GM12878 (cell line): ENCODE results near the gene DOCK9. TPM values are rescaled to one million over a fixed set of nuclear protein-coding genes. Genes with fewer than 3 reads are reported as not detected.

ENCODE experiments used
- ATAC-seq: fragments of 200-7000 bp; cut with Tn5 transposase; 3 replicates; pipeline ENCODE4 v1.9.1; 2020; ENCODE audit warnings: mild to moderate bottlenecking, moderate library complexity
- BruUV-seq: library from RNA; stranded (reverse); fragments of 400-500 nt; replicated peaks from 2 replicates; lab custom pipeline; 2021; lab: Mats Ljungman, UMichigan
- CTCF ChIA-PET: fragments of 300-600 bp; sonication (Branson Sonifier 250); formaldehyde crosslinking; extraction: SDS; loops from one replicate; lab custom pipeline; 2021; ENCODE audit warnings: inconsistent platforms; lab: Yijun Ruan, JAX
- POLR2A ChIA-PET: fragments of 350-600 bp; formaldehyde crosslinking; extraction: SDS; loops from one replicate; lab custom pipeline; 2021; ENCODE audit warnings: inconsistent platforms; lab: Charles Lee
- RAD21 ChIA-PET: fragments of 300-600 bp; sonication (Branson Sonifier 250); formaldehyde crosslinking; loops from one replicate; lab custom pipeline; 2023; ENCODE audit warnings: antibody characterized with exemption; ENCODE audit not compliant: unreplicated experiment; lab: Charles Lee
- SMC1A ChIA-PET: fragments of 300-600 bp; sonication (Branson Sonifier 250); formaldehyde crosslinking; loops from one replicate; lab custom pipeline; 2023; ENCODE audit not compliant: unreplicated experiment, uncharacterized antibody; lab: Charles Lee
- DNase-seq: peaks from one replicate; pipeline ENCODE4 v3.0.0-alpha.2; 2011; ENCODE audit warnings: low read depth, low spot score
- FAIRE-seq: peaks from 3 replicates; lab custom pipeline; 2011; peaks lifted over from hg19 to GRCh38; lab: Jason Lieb, UNC
- H2AFZ ChIP-seq: 2 replicates; pipeline ENCODE4 v1.6.0; 2011; ENCODE audit warnings: low read depth, low read length, control low read depth; ENCODE audit not compliant: control insufficient read depth
- H3K27ac ChIP-seq: 2 replicates; pipeline ENCODE4 v1.5.1; 2011; ENCODE audit warnings: control low read depth; ENCODE audit not compliant: control insufficient read depth, insufficient read depth
- H3K27me3 ChIP-seq, 2 experiments: replicated peaks in 1 of 2; 2 replicates each; pipeline versions ENCODE4 v1.6.0 to v1.6.1; 2011; ENCODE audit warnings: low read length in 1 of 2; ENCODE audit not compliant: control insufficient read depth in 2 of 2, insufficient read depth in 2 of 2
- H3K36me3 ChIP-seq, 2 experiments: 2 replicates each; pipeline ENCODE4 v1.5.1; 2011; ENCODE audit warnings: low read length in 1 of 2; ENCODE audit not compliant: control insufficient read depth in 2 of 2, insufficient read depth in 2 of 2
- H3K4me1 ChIP-seq: 2 replicates; pipeline ENCODE4 v1.6.1; 2011; ENCODE audit warnings: mild to moderate bottlenecking, low read length, moderate library complexity, mixed read lengths; ENCODE audit not compliant: control insufficient read depth, insufficient read depth
- H3K4me2 ChIP-seq: 2 replicates; pipeline ENCODE4 v1.6.0; 2011; ENCODE audit warnings: control low read depth; ENCODE audit not compliant: control insufficient read depth, insufficient read depth
- H3K4me3 ChIP-seq: fragments of 200-600 bp; sonication (generic); 2 replicates; pipeline ENCODE4 v1.5.1; 2016
- H3K79me2 ChIP-seq: 2 replicates; pipeline ENCODE4 v1.6.0; 2011; ENCODE audit warnings: low read length; ENCODE audit not compliant: control insufficient read depth, insufficient read depth
- H3K9ac ChIP-seq: 2 replicates; pipeline ENCODE4 v1.8.0; 2011; ENCODE audit warnings: low read length, control low read depth, mixed read lengths; ENCODE audit not compliant: control insufficient read depth, insufficient read depth
- H3K9me3 ChIP-seq: replicated peaks from 3 replicates; pipeline ENCODE4 v1.5.1; 2011; ENCODE audit warnings: mild to moderate bottlenecking, low read length; ENCODE audit not compliant: control insufficient read depth, insufficient read depth
- H4K20me1 ChIP-seq: 2 replicates; pipeline ENCODE4 v1.6.0; 2011; ENCODE audit not compliant: control insufficient read depth, insufficient read depth
- HDAC2 ChIP-seq: fragments of 200-600 bp; sonication (generic); IDR thresholded peaks from 2 replicates; pipeline ENCODE4 v1.6.1; 2017
- PAX8 ChIP-seq: fragments of 450-650 bp; IDR thresholded peaks from 2 replicates; pipeline ENCODE4 v1.6.1; 2017; ENCODE audit warnings: mild to moderate bottlenecking, moderate library complexity
- RBBP5 ChIP-seq: fragments of 200-600 bp; sonication (generic); conservative IDR thresholded peaks from 2 replicates; pipeline ENCODE4 v1.6.1; 2016
- SREBF2 ChIP-seq: IDR thresholded peaks from 2 replicates; pipeline ENCODE4 v1.6.1; 2012; ENCODE audit warnings: mild to moderate bottlenecking, low read length
- WGBS: methylation state at CpG from one replicate; pipeline ENCODE4 v1.1.6; 2016; ENCODE audit warnings: low lambda C conversion rate; ENCODE audit not compliant: insufficient replicate concordance, insufficient coverage; ENCODE audit errors: missing lambda C conversion rate; 5-methylcytosine and 5-hydroxymethylcytosine counted together
- in situ Hi-C: fragments of 300-500 bp; cut with MboI; formaldehyde crosslinking; loops from 9 replicates; pipeline ENCODE4 v1.14.3; 2018; ENCODE audit warnings: mixed read lengths
- intact Hi-C: fragments of 100-400 bp; cut with micrococcal nuclease; formaldehyde crosslinking; loops from one replicate; pipeline ENCODE4 v1.14.2; 2022; ENCODE audit not compliant: unreplicated experiment
- polyA plus RNA-seq, 11 experiments: library from polyadenylated mRNA; depleted of rRNA in 4 of 11; unstranded in 6 of 11; stranded (reverse) in 5 of 11; fragments of >200 nt; fragmentation: Nextera tagmentation in 4 of 11; fragmentation: Illumina TruSeq in 1 of 11; extraction: Ambion mirVana in 4 of 11; extraction: Trizol in 1 of 11; gene quantifications; 1 replicate in 1 of 11; 2 replicates in 10 of 11; pipeline versions ENCODE4 v1.2.1 to v1.2.3, GENCODE V29; 2011 to 2016; ENCODE audit warnings: inconsistent platforms in 2 of 11, missing spikeins in 2 of 11, low read depth in 1 of 11
- total RNA-seq, 4 experiments: library from RNA; depleted of rRNA in 3 of 4; stranded (reverse); fragments of >200 nt in 3 of 4; fragmentation: Illumina TruSeq in 1 of 4; extraction: Trizol in 1 of 4; gene quantifications; 2 replicates each; pipeline versions ENCODE4 v1.2.1 to v1.2.3, GENCODE V29; 2013 to 2021
- TF ChIP-seq, protein P1 (sequence below): fragments of 450-650 bp; IDR thresholded peaks from 2 replicates; pipeline ENCODE4 v1.6.1; 2018; ENCODE audit warnings: mild to moderate bottlenecking, low read depth, moderate library complexity; ENCODE audit not compliant: partially characterized antibody
- TF ChIP-seq, protein P2 (sequence below): fragments of 150-350 bp; IDR thresholded peaks from 2 replicates; pipeline ENCODE4 v1.6.1; 2014; ENCODE audit warnings: mild to moderate bottlenecking, low read depth, low read length

The DOCK9 gene
- total and polyA plus RNA-seq, 10 of the 15 experiments (the other 5 are each of a cell fraction or from before 2014, with no cell fraction given), result 0.09 to 2.9 (median 0.74) TPM

DNA sequence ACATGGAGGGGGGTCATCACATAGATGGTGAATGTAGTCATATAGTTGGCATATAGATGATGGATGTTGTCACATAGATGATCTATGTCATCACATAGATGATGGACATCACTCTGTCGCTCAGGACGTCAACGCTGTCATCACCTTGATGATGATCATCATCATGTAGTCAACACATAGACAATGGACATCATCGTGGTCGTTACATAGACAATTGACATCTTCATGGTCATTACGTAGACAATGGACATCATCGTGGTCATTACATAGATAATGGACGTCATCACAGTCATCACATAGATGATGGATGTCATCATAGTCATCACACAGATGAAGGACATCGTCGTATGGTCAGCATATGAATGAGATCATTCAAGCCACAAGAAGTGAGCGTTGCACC lies 196.8 kb downstream of the DOCK9 start:
- intact Hi-C loops (no loop called here), in situ Hi-C loops (no loop called here)
- no peak for DNase-seq
- TF ChIP-seq, protein P1, sequence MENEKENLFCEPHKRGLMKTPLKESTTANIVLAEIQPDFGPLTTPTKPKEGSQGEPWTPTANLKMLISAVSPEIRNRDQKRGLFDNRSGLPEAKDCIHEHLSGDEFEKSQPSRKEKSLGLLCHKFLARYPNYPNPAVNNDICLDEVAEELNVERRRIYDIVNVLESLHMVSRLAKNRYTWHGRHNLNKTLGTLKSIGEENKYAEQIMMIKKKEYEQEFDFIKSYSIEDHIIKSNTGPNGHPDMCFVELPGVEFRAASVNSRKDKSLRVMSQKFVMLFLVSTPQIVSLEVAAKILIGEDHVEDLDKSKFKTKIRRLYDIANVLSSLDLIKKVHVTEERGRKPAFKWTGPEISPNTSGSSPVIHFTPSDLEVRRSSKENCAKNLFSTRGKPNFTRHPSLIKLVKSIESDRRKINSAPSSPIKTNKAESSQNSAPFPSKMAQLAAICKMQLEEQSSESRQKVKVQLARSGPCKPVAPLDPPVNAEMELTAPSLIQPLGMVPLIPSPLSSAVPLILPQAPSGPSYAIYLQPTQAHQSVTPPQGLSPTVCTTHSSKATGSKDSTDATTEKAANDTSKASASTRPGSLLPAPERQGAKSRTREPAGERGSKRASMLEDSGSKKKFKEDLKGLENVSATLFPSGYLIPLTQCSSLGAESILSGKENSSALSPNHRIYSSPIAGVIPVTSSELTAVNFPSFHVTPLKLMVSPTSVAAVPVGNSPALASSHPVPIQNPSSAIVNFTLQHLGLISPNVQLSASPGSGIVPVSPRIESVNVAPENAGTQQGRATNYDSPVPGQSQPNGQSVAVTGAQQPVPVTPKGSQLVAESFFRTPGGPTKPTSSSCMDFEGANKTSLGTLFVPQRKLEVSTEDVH, result no peak
- TF ChIP-seq RBBP5 (no peak), SREBF2 (no peak), HDAC2 (no peak), PAX8 (no peak)
- TF ChIP-seq, protein P2, sequence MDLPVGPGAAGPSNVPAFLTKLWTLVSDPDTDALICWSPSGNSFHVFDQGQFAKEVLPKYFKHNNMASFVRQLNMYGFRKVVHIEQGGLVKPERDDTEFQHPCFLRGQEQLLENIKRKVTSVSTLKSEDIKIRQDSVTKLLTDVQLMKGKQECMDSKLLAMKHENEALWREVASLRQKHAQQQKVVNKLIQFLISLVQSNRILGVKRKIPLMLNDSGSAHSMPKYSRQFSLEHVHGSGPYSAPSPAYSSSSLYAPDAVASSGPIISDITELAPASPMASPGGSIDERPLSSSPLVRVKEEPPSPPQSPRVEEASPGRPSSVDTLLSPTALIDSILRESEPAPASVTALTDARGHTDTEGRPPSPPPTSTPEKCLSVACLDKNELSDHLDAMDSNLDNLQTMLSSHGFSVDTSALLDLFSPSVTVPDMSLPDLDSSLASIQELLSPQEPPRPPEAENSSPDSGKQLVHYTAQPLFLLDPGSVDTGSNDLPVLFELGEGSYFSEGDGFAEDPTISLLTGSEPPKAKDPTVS, result no peak
- TF ChIP-seq, all 136 proteins: peak for 0
- no peaks in the 10 kb centered on the region for H3K27me3 ChIP-seq
- no peaks in the 10 kb centered on the region for H3K79me2 ChIP-seq
- ATAC-seq (no peak), FAIRE-seq (no peak)
- no peaks in the 10 kb centered on the region for H4K20me1 ChIP-seq
- POLR2A ChIA-PET, result no interaction called here
- RAD21 ChIA-PET, result no interaction called here
- H3K9me3 ChIP-seq, result no peaks in the 10 kb centered on the region
- no peak overlapping the region for H3K4me3 ChIP-seq
- H3K27ac ChIP-seq, result no peak overlapping the region
- no peaks in the 10 kb centered on the region for H3K36me3 ChIP-seq
- WGBS, result 42% methylated on average over 11 of the region's 11 CpGs
- SMC1A ChIA-PET, result interaction anchor here (0.9 to 1.7 kb wide), 2 partner anchors 13 to 19 kb away, joined by 4 read pairs; no protein-coding TSS in a partner anchor
- CTCF ChIA-PET, result interaction anchor here (1.2 kb wide), 1 partner anchor 15 kb away, joined by 3 read pairs; no protein-coding TSS in a partner anchor
- no peak overlapping the region for H3K9ac ChIP-seq
- H3K4me1 ChIP-seq, result no peaks in the 10 kb centered on the region
- no peak overlapping the region for H2AFZ ChIP-seq
- no TSS peak for BruUV-seq
- H3K4me2 ChIP-seq, result no peak overlapping the region
